Activated B cell treated with CpG ODN at 0.5 μM for 24 hours (primary cell): ENCODE results near the gene CIT. TPM values are rescaled to one million over a fixed set of nuclear protein-coding genes. Genes with fewer than 3 reads are reported as not detected.

ENCODE experiments used
- ATAC-seq: fragments of 200-7000 bp; cut with Tn5 transposase; one replicate; pipeline ENCODE4 v1.10.0; 2021; ENCODE audit warnings: low read depth, mild to moderate bottlenecking, moderate library complexity
- CTCF ChIA-PET: fragments of 350-600 bp; sonication (Branson Sonifier 250); formaldehyde crosslinking; loops from one replicate; lab custom pipeline; 2021; ENCODE audit warnings: antibody characterized with exemption; lab: Charles Lee
- POLR2A ChIA-PET: fragments of 350-600 bp; sonication (Branson Sonifier 250); formaldehyde crosslinking; loops from one replicate; lab custom pipeline; 2021; ENCODE audit warnings: antibody characterized with exemption; lab: Charles Lee
- DNase-seq: peaks from one replicate; pipeline ENCODE4 v3.0.0; 2022
- H3K27ac Mint-ChIP-seq: one replicate; pipeline ENCODE4 v1.8.0; 2020; ENCODE audit warnings: mixed read lengths
- H3K27me3 Mint-ChIP-seq: one replicate; pipeline ENCODE4 v1.8.0; 2021; ENCODE audit warnings: mixed read lengths
- H3K36me3 Mint-ChIP-seq: one replicate; pipeline ENCODE4 v1.8.0; 2021; ENCODE audit warnings: low read depth, mixed read lengths
- H3K4me1 Mint-ChIP-seq: one replicate; pipeline ENCODE4 v1.8.0; 2021; ENCODE audit warnings: mixed read lengths
- H3K4me3 Mint-ChIP-seq: one replicate; pipeline ENCODE4 v1.8.0; 2020; ENCODE audit warnings: mild to moderate bottlenecking, mixed read lengths
- H3K9me3 Mint-ChIP-seq: one replicate; pipeline ENCODE4 v1.8.0; 2020; ENCODE audit warnings: mixed read lengths
- intact Hi-C: fragments of 100-400 bp; cut with micrococcal nuclease; formaldehyde crosslinking; loops from one replicate; pipeline ENCODE4 v1.15.1; 2024
- total RNA-seq: library from RNA; stranded (reverse); gene quantifications from 2 replicates; pipeline ENCODE4 v1.2.3, GENCODE V29; 2022
- TF ChIP-seq, protein P1 (sequence below): fragments of 200-600 bp; IDR thresholded peaks from one replicate; pipeline ENCODE4 v1.8.0; 2022; ENCODE audit warnings: antibody characterized with exemption, mild to moderate bottlenecking

CIT gene
- total RNA-seq, 1 donor from 2014 or later: 6.1 TPM

- DNase-seq (no peak), ATAC-seq (peak; percentile 77)
- peak overlapping the region; percentile 64 for H3K4me3 Mint-ChIP-seq
- peaks cover 47% of the 10 kb centered on the region for H3K4me1 Mint-ChIP-seq
- TF ChIP-seq, protein P1, sequence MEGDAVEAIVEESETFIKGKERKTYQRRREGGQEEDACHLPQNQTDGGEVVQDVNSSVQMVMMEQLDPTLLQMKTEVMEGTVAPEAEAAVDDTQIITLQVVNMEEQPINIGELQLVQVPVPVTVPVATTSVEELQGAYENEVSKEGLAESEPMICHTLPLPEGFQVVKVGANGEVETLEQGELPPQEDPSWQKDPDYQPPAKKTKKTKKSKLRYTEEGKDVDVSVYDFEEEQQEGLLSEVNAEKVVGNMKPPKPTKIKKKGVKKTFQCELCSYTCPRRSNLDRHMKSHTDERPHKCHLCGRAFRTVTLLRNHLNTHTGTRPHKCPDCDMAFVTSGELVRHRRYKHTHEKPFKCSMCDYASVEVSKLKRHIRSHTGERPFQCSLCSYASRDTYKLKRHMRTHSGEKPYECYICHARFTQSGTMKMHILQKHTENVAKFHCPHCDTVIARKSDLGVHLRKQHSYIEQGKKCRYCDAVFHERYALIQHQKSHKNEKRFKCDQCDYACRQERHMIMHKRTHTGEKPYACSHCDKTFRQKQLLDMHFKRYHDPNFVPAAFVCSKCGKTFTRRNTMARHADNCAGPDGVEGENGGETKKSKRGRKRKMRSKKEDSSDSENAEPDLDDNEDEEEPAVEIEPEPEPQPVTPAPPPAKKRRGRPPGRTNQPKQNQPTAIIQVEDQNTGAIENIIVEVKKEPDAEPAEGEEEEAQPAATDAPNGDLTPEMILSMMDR: no peak
- POLR2A ChIA-PET: interaction anchor here (0.7 to 3.3 kb wide), 3 partner anchors 12 to 24 kb away, joined by 3 to 43 read pairs (median 5); partner anchors contain the start of gene PRKAB1
- H3K27me3 Mint-ChIP-seq: no peaks in the 10 kb centered on the region
- intact Hi-C loops: loop anchor here (1.0 to 5.0 kb wide), 2 partner anchors 15 to 405 kb away; no protein-coding TSS in a partner anchor
- CTCF ChIA-PET: interaction anchor here (1.3 to 2.4 kb wide), 4 partner anchors 12 to 99 kb away, joined by 4 to 19 read pairs (median 4); partner anchors contain the start of gene PRKAB1
- peak overlapping the region; percentile 96 for H3K27ac Mint-ChIP-seq
- H3K36me3 Mint-ChIP-seq: peaks cover 38% of the 10 kb centered on the region
- peaks cover 3% of the 10 kb centered on the region for H3K9me3 Mint-ChIP-seq
Observed at GRCh38 chr12:119682639-119683252, 194.4 kb downstream of the CIT start.

DNA sequence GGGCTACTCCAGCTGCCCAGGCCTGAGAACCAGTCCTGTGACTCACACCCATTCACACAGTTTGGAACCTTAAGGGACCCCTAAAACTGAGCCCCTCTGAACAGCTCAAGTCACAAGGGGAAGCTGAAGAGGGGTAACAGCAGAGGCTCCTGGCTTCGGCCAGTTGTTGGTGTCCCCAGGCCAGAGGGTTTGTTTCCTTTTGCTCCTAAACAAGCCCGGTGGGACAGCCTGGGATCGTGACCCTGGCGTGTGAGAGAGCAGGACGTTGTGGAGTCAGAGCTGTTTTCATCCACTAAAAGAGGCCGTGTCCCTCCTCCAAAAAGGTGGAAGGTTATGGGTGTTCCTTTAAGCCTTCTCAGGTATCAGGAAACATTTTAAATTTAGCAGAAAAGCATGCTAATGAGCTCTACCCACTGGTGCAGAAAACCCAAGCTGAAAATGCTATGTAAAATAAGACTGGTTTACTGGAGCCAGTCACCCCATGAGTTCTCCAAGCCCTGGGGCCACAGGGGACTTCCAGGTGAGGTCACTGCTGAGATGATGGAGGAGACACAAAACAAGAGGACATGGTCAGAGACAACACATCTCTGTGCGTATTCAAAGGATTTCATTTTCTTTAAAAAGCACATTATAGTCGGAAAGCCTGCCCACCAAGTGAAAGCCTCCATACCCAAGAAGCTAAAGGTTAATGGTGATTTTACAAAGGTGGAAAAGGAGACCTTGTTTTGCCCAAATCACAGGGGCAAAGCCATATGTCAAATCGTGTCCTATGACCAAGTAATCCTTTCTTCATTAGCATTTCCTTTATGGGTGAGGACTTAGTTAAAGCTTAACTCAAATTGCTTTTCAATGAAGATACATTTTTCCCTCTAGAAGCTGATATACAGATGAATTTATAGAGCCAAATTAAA, 195.1 kb downstream of the CIT start:
- intact Hi-C loops: loop anchor here (1.0 to 5.0 kb wide), 2 partner anchors 15 to 405 kb away; no protein-coding TSS in a partner anchor
- DNase-seq (no peak), ATAC-seq (peak; percentile 71)
- Mint-ChIP-seq H3K27me3 (no peaks in the 10 kb centered on the region), H3K36me3 (peaks cover 46% of the 10 kb centered on the region), H3K9me3 (peaks cover 3% of the 10 kb centered on the region), H3K27ac (peak overlapping the region; percentile 96), H3K4me3 (peak overlapping the region; percentile 78), H3K4me1 (peaks cover 41% of the 10 kb centered on the region)
- TF ChIP-seq, protein P1: no peak
- POLR2A ChIA-PET: interaction anchor here (0.6 to 3.3 kb wide), 4 partner anchors 9 to 24 kb away, joined by 3 to 43 read pairs (median 4); partner anchors contain the start of gene PRKAB1
- CTCF ChIA-PET: interaction anchor here (1.1 to 2.4 kb wide), 5 partner anchors 13 to 100 kb away, joined by 3 to 19 read pairs (median 4); partner anchors contain the start of gene PRKAB1

GRCh38 chr12:119681111-119681510, 196.0 kb downstream of the CIT start:
- Mint-ChIP-seq H3K27me3 (no peaks in the 10 kb centered on the region), H3K36me3 (peaks cover 55% of the 10 kb centered on the region), H3K4me3 (no peak overlapping the region), H3K9me3 (peaks cover 3% of the 10 kb centered on the region), H3K4me1 (peaks cover 38% of the 10 kb centered on the region), H3K27ac (peak overlapping the region; percentile 96)
- no peak for DNase-seq
- TF ChIP-seq, protein P1: no peak
- CTCF ChIA-PET: interaction anchor here (1.1 to 2.4 kb wide), 3 partner anchors 13 to 22 kb away, joined by 3 to 19 read pairs (median 5); partner anchors contain the start of gene PRKAB1
- intact Hi-C loops: loop anchor here (5.0 kb wide), 1 partner anchor 406 kb away; no protein-coding TSS in a partner anchor
- POLR2A ChIA-PET: interaction anchor here (1.8 to 3.3 kb wide), 2 partner anchors 11 to 14 kb away, joined by 5 to 43 read pairs; partner anchors contain the start of gene PRKAB1
- no peak for ATAC-seq

DNA sequence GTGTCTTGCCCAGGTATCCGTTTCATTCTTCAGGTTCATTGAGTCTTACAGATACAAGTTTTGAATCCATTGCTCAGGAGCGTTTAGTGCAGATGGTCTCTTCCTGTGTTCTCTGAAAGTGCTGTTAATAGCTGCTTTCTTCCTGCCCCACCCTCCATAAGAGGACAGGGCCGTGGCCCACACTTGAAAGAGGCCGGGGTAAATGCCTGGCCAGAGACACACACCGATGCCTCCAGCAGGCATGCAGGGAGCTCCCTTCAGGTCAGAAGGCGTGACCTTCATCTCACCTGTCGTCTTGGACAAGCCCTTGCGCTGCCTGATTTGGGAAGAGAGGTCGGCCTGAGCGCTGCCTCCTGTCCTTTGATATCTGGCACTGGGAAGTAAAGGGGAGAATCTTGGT, 197.6 kb downstream of the CIT start:
- ChIA-PET CTCF (no interaction called here), POLR2A (no interaction called here)
- H3K27ac Mint-ChIP-seq: no peak overlapping the region
- intact Hi-C loops: no loop called here
- no peak overlapping the region for H3K4me3 Mint-ChIP-seq
- no peak for ATAC-seq
- H3K9me3 Mint-ChIP-seq: peaks cover 3% of the 10 kb centered on the region
- H3K4me1 Mint-ChIP-seq: peaks cover 30% of the 10 kb centered on the region
- peaks cover 71% of the 10 kb centered on the region for H3K36me3 Mint-ChIP-seq
- TF ChIP-seq, protein P1: no peak
- no peaks in the 10 kb centered on the region for H3K27me3 Mint-ChIP-seq
- DNase-seq: no peak
